ENCODE data around the gene APPL2. TPM values are rescaled to one million over a fixed set of nuclear protein-coding genes. Genes with fewer than 3 reads are reported as not detected.

Gene APPL2
- polyA plus RNA-seq, 3 donors = 6.4 to 19.8 (median 9.0) TPM

- H3K4me3 Mint-ChIP-seq = no peak overlapping the region
- peaks cover 4% of the 10 kb centered on the region for H3K79me2 ChIP-seq (ENCODE audit: insufficient read depth, low read length)
- WGBS (ENCODE audit: insufficient coverage) = no CpG with 5 or more reads among the region's 1 CpG
Measured at GRCh38 chr12:105166736-105167135, 69.2 kb downstream of the APPL2 start.

GRCh38 chr12:105164068-105164467 lies 71.9 kb downstream of the APPL2 start:
- Histone ChIP-seq H3K27ac (ENCODE audit: low read depth in 1 of 2, low read length in 2 of 2) (no peak overlapping the region), H3K36me3 (replicated peaks in 1 of 2; ENCODE audit: control insufficient read depth in 1 of 2, insufficient read depth in 2 of 2, low read length in 2 of 2) (peaks cover 100% of the 10 kb centered on the region in 2 donors), H3K4me3 (replicated peaks in 1 of 3; ENCODE audit: low read depth in 2 of 3, low read length in 3 of 3) (no peak overlapping the region), H2AFZ (ENCODE audit: insufficient read depth, low read depth, low read length, poor library complexity, severe bottlenecking) (no peak overlapping the region), H3K9me3 (replicated peaks in 1 of 2; ENCODE audit: control insufficient read depth in 1 of 2, insufficient read depth in 1 of 2, low read length in 2 of 2) (no peaks in the 10 kb centered on the region), H3K4me1 (ENCODE audit: control insufficient read depth in 1 of 2, insufficient read depth in 2 of 2, low read length in 2 of 2) (no peaks in the 10 kb centered on the region), H3K9ac (ENCODE audit: insufficient read depth, low read length, poor library complexity, severe bottlenecking) (no peak overlapping the region), H3K4me2 (replicated peaks; ENCODE audit: extremely low read depth, low read length, poor library complexity, severe bottlenecking) (no peak overlapping the region), H3K27me3 (ENCODE audit: control insufficient read depth in 2 of 2, insufficient read depth in 2 of 2, low read length in 2 of 2) (no peaks in the 10 kb centered on the region), H4K20me1 (ENCODE audit: insufficient read depth, low read length) (peaks cover 98% of the 10 kb centered on the region), H3K79me2 (ENCODE audit: insufficient read depth, low read length) (peaks cover 4% of the 10 kb centered on the region)
- WGBS (ENCODE audit: insufficient coverage) = 100% methylated on average over 1 of the region's 2 CpGs
- no peak for TF ChIP-seq CTCF (IDR thresholded peaks at IDR 0.05)
- no peak for DNase-seq
- intact Hi-C loops (cut with micrococcal nuclease) = no loop called here
- H3K27me3 Mint-ChIP-seq (ENCODE audit: low read depth in 3 of 3) = no peaks in the 10 kb centered on the region
- H3K36me3 Mint-ChIP-seq = peaks cover 66 to 73% of the 10 kb centered on the region in 2 donors
- no peak overlapping the region for H3K27ac Mint-ChIP-seq
- H3K4me3 Mint-ChIP-seq = no peak overlapping the region
- no peaks in the 10 kb centered on the region for H3K4me1 Mint-ChIP-seq
- H3K9me3 Mint-ChIP-seq = no peaks in the 10 kb centered on the region

More at GRCh38 chr12:105166736-105167135, 69.2 kb downstream of the APPL2 start:
- Mint-ChIP-seq H3K27ac (no peak overlapping the region), H3K36me3 (peaks cover 64 to 76% of the 10 kb centered on the region in 2 donors), H3K9me3 (no peaks in the 10 kb centered on the region), H3K4me1 (no peaks in the 10 kb centered on the region), H3K27me3 (ENCODE audit: low read depth in 3 of 3) (no peaks in the 10 kb centered on the region)
- TF ChIP-seq CTCF (IDR thresholded peaks at IDR 0.05) = no peak
- Histone ChIP-seq H3K4me3 (replicated peaks in 1 of 3; ENCODE audit: low read depth in 2 of 3, low read length in 3 of 3) (no peak overlapping the region), H3K4me2 (replicated peaks; ENCODE audit: extremely low read depth, low read length, poor library complexity, severe bottlenecking) (no peak overlapping the region), H3K4me1 (ENCODE audit: control insufficient read depth in 1 of 2, insufficient read depth in 2 of 2, low read length in 2 of 2) (no peaks in the 10 kb centered on the region), H3K27me3 (ENCODE audit: control insufficient read depth in 2 of 2, insufficient read depth in 2 of 2, low read length in 2 of 2) (no peaks in the 10 kb centered on the region), H2AFZ (ENCODE audit: insufficient read depth, low read depth, low read length, poor library complexity, severe bottlenecking) (no peak overlapping the region), H4K20me1 (ENCODE audit: insufficient read depth, low read length) (peaks cover 98% of the 10 kb centered on the region), H3K9ac (ENCODE audit: insufficient read depth, low read length, poor library complexity, severe bottlenecking) (no peak overlapping the region), H3K27ac (ENCODE audit: low read depth in 1 of 2, low read length in 2 of 2) (no peak overlapping the region), H3K9me3 (replicated peaks in 1 of 2; ENCODE audit: control insufficient read depth in 1 of 2, insufficient read depth in 1 of 2, low read length in 2 of 2) (no peaks in the 10 kb centered on the region), H3K36me3 (replicated peaks in 1 of 2; ENCODE audit: control insufficient read depth in 1 of 2, insufficient read depth in 2 of 2, low read length in 2 of 2) (peaks cover 99 to 100% of the 10 kb centered on the region in 2 donors)
- no peak for DNase-seq
- intact Hi-C loops (cut with micrococcal nuclease) = no loop called here
